Ovary (tissue), 9 donors: ENCODE data around the gene ENOSF1. TPM values are rescaled to one million over a fixed set of nuclear protein-coding genes. Genes with fewer than 3 reads are reported as not detected.

ENCODE experiments used
- DNase-seq, 5 donors: peaks; one replicate each; pipeline ENCODE4 v3.0.0-alpha.2; 2019 to 2020
- H3K27ac ChIP-seq, 2 donors: fragments of 200-600 bp; one replicate each; pipeline versions ENCODE4 v1.5.1 to v1.8.0; 2019 to 2022
- H3K27me3 ChIP-seq: fragments of 200-600 bp; one replicate; pipeline ENCODE4 v1.8.0; 2022
- H3K36me3 ChIP-seq: fragments of 200-600 bp; sonication (generic); one replicate; pipeline ENCODE4 v1.5.1; 2019
- H3K4me1 ChIP-seq: one replicate; pipeline ENCODE4 v1.8.1; 2013; ENCODE audit warnings: mild to moderate bottlenecking, moderate library complexity; ENCODE audit not compliant: insufficient read depth
- H3K4me3 ChIP-seq: fragments of 200-600 bp; sonication (generic); one replicate; pipeline ENCODE4 v1.5.1; 2017
- H3K9me3 ChIP-seq, 2 donors: fragments of 200-600 bp in 1 of 2; sonication (generic) in 1 of 2; one replicate each; pipeline versions ENCODE4 v1.5.1 to v1.8.1; 2013 to 2019; ENCODE audit warnings: mild to moderate bottlenecking in 1 of 2, moderate library complexity in 1 of 2
- POLR2A ChIP-seq: fragments of 450-650 bp; IDR thresholded peaks from one replicate; pipeline ENCODE4 v1.6.1; 2017; ENCODE audit warnings: antibody characterized with exemption, mild to moderate bottlenecking, moderate library complexity
- WGBS, 3 donors: extraction: QIAGEN DNeasy Blood & Tissue Kit in 1 of 3; methylation state at CpG; one replicate each; pipeline versions ENCODE4 v1.1.5 to v1.1.7; 2013 to 2017; 5-methylcytosine and 5-hydroxymethylcytosine counted together
- intact Hi-C, 4 donors: fragments of 100-400 bp; cut with DNase I; formaldehyde crosslinking; loops; one replicate each; pipeline versions ENCODE4 v1.11.0 to v1.15.1; 2022 to 2023
- polyA plus RNA-seq, 2 donors: library from polyadenylated mRNA; stranded (reverse); fragments of 200-250 nt in 1 of 2; fragments of 350-450 nt in 1 of 2; fragmentation: Illumina TruSeq in 1 of 2; extraction: RNeasy Lipid Tissue Mini Kit (QIAGEN cat#74804) in 1 of 2; gene quantifications; one replicate each; pipeline ENCODE4 v1.2.3, GENCODE V29; 2013 to 2014
- total RNA-seq, 7 donors: library from RNA; depleted of rRNA in 2 of 7; stranded (reverse); fragments of >200 nt in 2 of 7; fragmentation: NEBNext Ultra II Directional in 3 of 7; extraction: Animal tissue kit (Norgen Biotek cat#: 25700) in 3 of 7; gene quantifications; one replicate each; pipeline versions ENCODE4 v1.1.0 to v1.2.4, GENCODE V29; 2016 to 2023
- donor health status: DM: no; HTN: no; CAD: no; lungs with moderate emphysema.
- donor health status: DM: no; HTN: no; CAD: no.
- donor health status: Bipolar disorder and iron deficiency.
- donor health status: DM: yes; HTN: yes; CAD: no.
- donor health status: DM: no; HTN: no; CAD: no.
- donor health status: DM: yes; HTN: yes; CAD: no.

ENOSF1 gene
- total and polyA plus RNA-seq, 9 donors = 29.2 to 94.9 (median 53.0) TPM

DNA sequence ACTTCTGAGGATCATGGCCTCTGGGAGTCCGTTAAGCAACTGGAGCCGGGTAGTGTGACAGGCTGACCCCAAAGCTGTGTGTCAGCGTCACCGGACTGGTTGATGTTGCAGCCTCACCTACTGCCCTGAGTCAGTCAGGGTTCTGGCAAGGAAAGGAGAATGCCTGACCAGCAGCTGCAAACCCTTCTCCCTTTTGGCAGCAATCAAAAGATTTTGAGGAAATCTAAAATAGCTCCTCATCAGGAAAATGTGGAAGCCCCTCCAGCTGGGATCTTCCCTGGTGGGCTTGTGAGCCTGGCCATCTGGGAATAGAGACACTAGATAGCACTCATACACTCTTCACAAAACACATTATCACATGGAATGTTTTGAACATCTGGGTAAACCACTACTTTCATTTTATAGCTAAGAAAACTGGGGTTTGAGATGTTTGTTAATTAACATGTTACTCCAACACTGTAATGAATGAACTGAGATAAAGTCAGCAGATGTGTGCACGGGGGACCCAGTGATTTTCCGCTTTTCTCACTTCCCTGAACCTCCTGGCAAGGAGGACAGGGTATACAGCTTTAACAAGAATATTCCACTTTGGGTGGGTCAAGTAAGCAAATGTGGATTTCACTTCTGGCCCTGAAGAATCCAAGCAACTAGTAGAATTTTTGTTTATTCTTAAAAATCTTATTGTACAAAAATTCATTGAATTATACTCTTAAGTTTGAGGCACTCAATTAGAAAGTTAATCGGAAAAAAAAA, 91.0 kb downstream of the ENOSF1 start:
- Histone ChIP-seq H3K36me3 (no peaks in the 10 kb centered on the region), H3K4me1 (no peaks in the 10 kb centered on the region), H3K27me3 (no peaks in the 10 kb centered on the region), H3K27ac (no peak overlapping the region), H3K4me3 (no peak overlapping the region), H3K9me3 (no peaks in the 10 kb centered on the region)
- no peak for DNase-seq
- intact Hi-C loops = loop anchor here (5.0 to 10.0 kb wide), 3 partner anchors 211 to 339 kb away; no protein-coding TSS in a partner anchor
- 12 to 19% (median 18%) methylated on average over 7 of the region's 7 CpGs for WGBS, 3 donors
- no peak for TF ChIP-seq POLR2A

Other genes with a start within 250 kb of the ENOSF1 start
- 1 to 10 TPM in 6 of 7 donors, under 1 TPM in 1; 0.78 to 9.9 (median 5.9) TPM for gene COLEC12, start 211.9 kb downstream of the ENOSF1 start, total RNA-seq
- 10 to 100 TPM in 1 of 2 donors, 1 to 10 TPM in 1; 3.0 to 20.7 TPM for gene COLEC12, start 211.9 kb downstream of the ENOSF1 start, polyA plus RNA-seq
- not detected for gene CETN1, start 132.2 kb downstream of the ENOSF1 start, total RNA-seq
- gene CETN1, start 132.2 kb downstream of the ENOSF1 start, polyA plus RNA-seq = not detected
- 10 to 100 TPM in 2 of 7 donors, 1 to 10 TPM in 5; 1.2 to 14.4 (median 5.7) TPM for gene CLUL1, start 115.6 kb downstream of the ENOSF1 start, total RNA-seq
- under 1 TPM in 1 of 2 donors, not detected in 1; 0.67 TPM for gene CLUL1, start 115.6 kb downstream of the ENOSF1 start, polyA plus RNA-seq
- gene TYMS, start 55.0 kb downstream of the ENOSF1 start, total RNA-seq = 1 to 10 TPM in 6 of 7 donors, under 1 TPM in 1; 0.48 to 7.9 (median 4.4) TPM
- gene TYMS, start 55.0 kb downstream of the ENOSF1 start, polyA plus RNA-seq = 1 to 10 TPM; 2.8 to 8.4 TPM
- gene YES1, start 99.6 kb upstream of the ENOSF1 start, total RNA-seq = 10 to 100 TPM; 30.7 to 95.1 (median 35.1) TPM
- gene YES1, start 99.6 kb upstream of the ENOSF1 start, polyA plus RNA-seq = 10 to 100 TPM; 14.3 to 18.2 TPM
- 1 to 10 TPM in 1 of 7 donors, under 1 TPM in 1, not detected in 5; 0.22 to 4.9 TPM for gene ADCYAP1, start 192.2 kb upstream of the ENOSF1 start, total RNA-seq
- under 1 TPM; 0.13 to 0.48 TPM for gene ADCYAP1, start 192.2 kb upstream of the ENOSF1 start, polyA plus RNA-seq